ENCODE results near the gene FTCDNL1. TPM values are rescaled to one million over a fixed set of nuclear protein-coding genes. Genes with fewer than 3 reads are reported as not detected.

FTCDNL1 gene
- total RNA-seq, 1 donor, result 1.5 TPM

GRCh38 chr2:199847181-199847864 is 3.7 kb downstream of the FTCDNL1 start:
- H3K4me3 ChIP-seq (ENCODE audit: low read depth, low read length), result no peak overlapping the region
- TF ChIP-seq CTCF (IDR thresholded peaks at IDR 0.05; ENCODE audit: insufficient read depth, low read length), result no peak
- DNase-seq (ENCODE audit: low read depth), result no peak

GRCh38 chr2:199842631-199843395 is 8.2 kb downstream of the FTCDNL1 start:
- TF ChIP-seq CTCF (IDR thresholded peaks at IDR 0.05; ENCODE audit: insufficient read depth, low read length), result no peak
- no peak for DNase-seq (ENCODE audit: low read depth)
- H3K4me3 ChIP-seq (ENCODE audit: low read depth, low read length), result no peak overlapping the region

- H3K4me3 ChIP-seq (ENCODE audit: low read depth, low read length), result no peak overlapping the region
- no peak for TF ChIP-seq CTCF (IDR thresholded peaks at IDR 0.05; ENCODE audit: insufficient read depth, low read length)
- no peak for DNase-seq (ENCODE audit: low read depth)
Measured at GRCh38 chr2:199841409-199841808, 9.6 kb downstream of the FTCDNL1 start.

- no peak overlapping the region for H3K4me3 ChIP-seq (ENCODE audit: low read depth, low read length)
- no peak for DNase-seq (ENCODE audit: low read depth)
- no peak for TF ChIP-seq CTCF (IDR thresholded peaks at IDR 0.05; ENCODE audit: insufficient read depth, low read length)
Measured at GRCh38 chr2:199838399-199838798, 12.6 kb downstream of the FTCDNL1 start.

- DNase-seq (ENCODE audit: low read depth), result no peak
- H3K4me3 ChIP-seq (ENCODE audit: low read depth, low read length), result no peak overlapping the region
- no peak for TF ChIP-seq CTCF (IDR thresholded peaks at IDR 0.05; ENCODE audit: insufficient read depth, low read length)
Measured at GRCh38 chr2:199836943-199837342, 14.0 kb downstream of the FTCDNL1 start.

GRCh38 chr2:199833525-199833924 is 17.5 kb downstream of the FTCDNL1 start:
- H3K4me3 ChIP-seq (ENCODE audit: low read depth, low read length), result no peak overlapping the region
- TF ChIP-seq CTCF (IDR thresholded peaks at IDR 0.05; ENCODE audit: insufficient read depth, low read length), result no peak
- peak; percentile 3 for DNase-seq (ENCODE audit: low read depth)

All from fibroblast of the aortic adventitia (primary cell).